ENCODE measurements around the gene ARVCF.

ARVCF gene

GRCh38 chr22:20017622-20017958 lies 967 bp upstream of the ARVCF start:
- DNase-seq (ENCODE audit: low spot score) = no peak

- DNase-seq (ENCODE audit: low spot score) = no peak
These were observed 471 bp downstream of the ARVCF start for GRCh38 chr22:20015971-20016733.

- no peak for DNase-seq (ENCODE audit: low spot score)
These were observed 1.4 kb downstream of the ARVCF start for GRCh38 chr22:20015187-20015625.

GRCh38 chr22:20014526-20015186 lies 2.0 kb downstream of the ARVCF start:
- DNase-seq (ENCODE audit: low spot score) = no peak

- peak; percentile 84 for DNase-seq (ENCODE audit: low spot score)
These were observed 3.2 kb downstream of the ARVCF start for GRCh38 chr22:20013382-20013871.

GRCh38 chr22:20012741-20013331 lies 3.8 kb downstream of the ARVCF start:
- DNase-seq (ENCODE audit: low spot score) = no peak

GRCh38 chr22:20011993-20012740 lies 4.5 kb downstream of the ARVCF start:
- no peak for DNase-seq (ENCODE audit: low spot score)

GRCh38 chr22:20011123-20011992 lies 5.3 kb downstream of the ARVCF start:
- no peak for DNase-seq (ENCODE audit: low spot score)

GRCh38 chr22:20010307-20011122 lies 6.1 kb downstream of the ARVCF start:
- peak; percentile 60 for DNase-seq (ENCODE audit: low spot score)

GRCh38 chr22:20009582-20010306 lies 6.9 kb downstream of the ARVCF start:
- DNase-seq (ENCODE audit: low spot score) = peak; percentile 92

- DNase-seq (ENCODE audit: low spot score) = no peak
These were observed 7.6 kb downstream of the ARVCF start for GRCh38 chr22:20009018-20009491.

GRCh38 chr22:20008221-20008995 lies 8.2 kb downstream of the ARVCF start:
- DNase-seq (ENCODE audit: low spot score) = no peak

GRCh38 chr22:20004464-20004863 lies 12.2 kb downstream of the ARVCF start:
- no peak for DNase-seq (ENCODE audit: low spot score)

GRCh38 chr22:20003304-20003703 lies 13.3 kb downstream of the ARVCF start:
- no peak for DNase-seq (ENCODE audit: low spot score)

- DNase-seq (ENCODE audit: low spot score) = peak; percentile 70
These were observed 14.0 kb downstream of the ARVCF start for GRCh38 chr22:20002636-20003035.

- DNase-seq (ENCODE audit: low spot score) = no peak
These were observed 14.5 kb downstream of the ARVCF start for GRCh38 chr22:20002128-20002527.

- no peak for DNase-seq (ENCODE audit: low spot score)
These were observed 15.5 kb downstream of the ARVCF start for GRCh38 chr22:20001082-20001638.
